HepG2 (cell line): Measurements from ENCODE around the gene PLCXD1. TPM values are rescaled to one million over a fixed set of nuclear protein-coding genes. Genes with fewer than 3 reads are reported as not detected.

Experiments
- ATAC-seq: fragments of 200-7000 bp; cut with Tn5 transposase; 3 replicates; pipeline ENCODE4 v1.9.1; 2020; ENCODE audit warnings: mild to moderate bottlenecking, moderate library complexity
- BruUV-seq: library from RNA; stranded (reverse); fragments of 400-500 nt; replicated peaks from 2 replicates; lab custom pipeline; 2021; lab: Mats Ljungman, UMichigan
- CTCF ChIA-PET: fragments of 300-600 bp; formaldehyde crosslinking; extraction: SDS; loops from one replicate; lab custom pipeline; 2021; ENCODE audit warnings: low total read pairs, inconsistent platforms, low intra/inter-chr PET ratio; lab: Yijun Ruan, JAX
- POLR2A ChIA-PET: fragments of 350-600 bp; sonication (Branson Sonifier 250); formaldehyde crosslinking; loops from one replicate; lab custom pipeline; 2020; ENCODE audit warnings: antibody characterized with exemption, inconsistent platforms; lab: Yijun Ruan, JAX
- DNase-seq: peaks from one replicate; pipeline ENCODE4 v3.0.0-alpha.2; 2015; ENCODE audit warnings: low spot score
- FAIRE-seq: peaks from 3 replicates; lab custom pipeline; 2011; peaks lifted over from hg19 to GRCh38; lab: Jason Lieb, UNC
- H2AFZ ChIP-seq: one replicate; pipeline ENCODE4 v1.6.1; 2011; ENCODE audit warnings: low read length, inconsistent platforms
- H3K27ac ChIP-seq: fragments of 300-600 bp; 3 replicates; pipeline ENCODE4 v1.8.0; 2011; ENCODE audit warnings: mixed run types, mild to moderate bottlenecking, mixed read lengths, low read length, inconsistent platforms; ENCODE audit not compliant: insufficient read depth; ENCODE audit errors: extremely low read length
- H3K27me3 ChIP-seq, 2 experiments: fragments of 200-600 bp in 1 of 2; 2 replicates in 1 of 2; 3 replicates in 1 of 2; pipeline versions ENCODE4 v1.6.0 to v1.8.0; 2011; ENCODE audit warnings: low read length in 2 of 2, mild to moderate bottlenecking in 2 of 2, moderate library complexity in 2 of 2, inconsistent platforms in 1 of 2; ENCODE audit not compliant: insufficient read depth in 2 of 2, control insufficient read depth in 1 of 2
- H3K36me3 ChIP-seq, 2 experiments: fragments of 200-600 bp in 1 of 2; replicated peaks in 1 of 2; 2 replicates in 1 of 2; 3 replicates in 1 of 2; pipeline versions ENCODE4 v1.5.1 to v1.8.0; 2011; ENCODE audit warnings: low read length in 2 of 2, inconsistent platforms in 1 of 2; ENCODE audit not compliant: insufficient read depth in 2 of 2, control insufficient read depth in 1 of 2
- H3K4me1 ChIP-seq: 2 replicates; pipeline ENCODE4 v1.5.1; 2012; ENCODE audit warnings: low read length, inconsistent platforms; ENCODE audit not compliant: insufficient read depth
- H3K4me2 ChIP-seq: 2 replicates; pipeline ENCODE4 v1.6.0; 2011; ENCODE audit warnings: low read depth, low read length, inconsistent platforms
- H3K4me3 ChIP-seq, 3 experiments: fragments of 200-600 bp in 1 of 3; sonication (generic), shearing (Covaris generic) in 1 of 3; replicated peaks in 1 of 3; 2 replicates each; pipeline ENCODE4 v1.5.1; 2011 to 2016; ENCODE audit warnings: low read length in 3 of 3, inconsistent platforms in 2 of 3, low read depth in 2 of 3, mild to moderate bottlenecking in 2 of 3, control low read depth in 1 of 3, mixed read lengths in 1 of 3; ENCODE audit not compliant: insufficient read depth in 1 of 3
- H3K79me2 ChIP-seq: one replicate; pipeline ENCODE4 v1.6.1; 2011; ENCODE audit warnings: low read length, inconsistent platforms; ENCODE audit not compliant: insufficient read depth
- H3K9ac ChIP-seq: 2 replicates; pipeline ENCODE4 v1.6.0; 2011; ENCODE audit warnings: mild to moderate bottlenecking, low read depth, low read length, inconsistent platforms; ENCODE audit not compliant: insufficient read depth
- H3K9me3 ChIP-seq: 2 replicates; pipeline ENCODE4 v1.5.1; 2012; ENCODE audit warnings: mild to moderate bottlenecking, low read length
- H4K20me1 ChIP-seq: 2 replicates; pipeline ENCODE4 v1.6.0; 2011; ENCODE audit warnings: inconsistent platforms, mild to moderate bottlenecking, low read length, moderate library complexity; ENCODE audit not compliant: insufficient read depth
- HHEX ChIP-seq: IDR thresholded peaks from 2 replicates; pipeline ENCODE4 v1.6.1; 2016; ENCODE audit warnings: control low read depth
- WIZ ChIP-seq: sonication (generic); formaldehyde crosslinking; IDR thresholded peaks from 2 replicates; pipeline ENCODE4 v1.5.1; 2020; ENCODE audit warnings: mild to moderate bottlenecking, missing genetic modification reagents
- ZBTB46 ChIP-seq: sonication (generic); formaldehyde crosslinking; IDR thresholded peaks from 2 replicates; pipeline ENCODE4 v1.4.0; 2020; ENCODE audit warnings: mild to moderate bottlenecking, missing genetic modification reagents, borderline replicate concordance
- ZNF687 ChIP-seq: sonication (generic); formaldehyde crosslinking; IDR thresholded peaks from 2 replicates; pipeline ENCODE4 v1.5.1; 2020; ENCODE audit warnings: mild to moderate bottlenecking, missing genetic modification reagents, moderate library complexity
- WGBS: methylation state at CpG from one replicate; pipeline ENCODE4 v1.1.6; 2017; ENCODE audit warnings: low lambda C conversion rate; 5-methylcytosine and 5-hydroxymethylcytosine counted together
- in situ Hi-C: cut with HindIII; loops from 2 replicates; pipeline ENCODE4 v1.10.0; 2017; ENCODE audit warnings: low pct_unique_long_range_greater_than_20kb; ENCODE audit not compliant: extremely low pct_ligation_motif_present
- intact Hi-C: fragments of 100-400 bp; cut with micrococcal nuclease; formaldehyde crosslinking; loops from one replicate; pipeline ENCODE4 v1.10.0; 2022; ENCODE audit not compliant: unreplicated experiment
- polyA plus RNA-seq, 8 experiments: library from polyadenylated mRNA; depleted of rRNA in 3 of 8; stranded (reverse) in 7 of 8; unstranded in 1 of 8; fragments of >200 nt; fragmentation: Illumina TruSeq in 4 of 8; extraction: Trizol in 4 of 8; gene quantifications; 2 replicates each; pipeline versions ENCODE4 v1.2.1 to v1.2.3, GENCODE V29; 2011 to 2016; ENCODE audit warnings: low read depth in 4 of 8, missing spikeins in 1 of 8, mixed read lengths in 1 of 8; ENCODE audit not compliant: insufficient read depth in 1 of 8
- total RNA-seq, 5 experiments: library from RNA; depleted of rRNA; stranded (reverse); fragments of >200 nt; fragmentation: Illumina TruSeq; extraction: Trizol; gene quantifications; 2 replicates each; pipeline ENCODE4 v1.2.3, GENCODE V29; 2016; ENCODE audit warnings: low read depth in 1 of 5
- TF ChIP-seq, protein P1 (sequence below), 2 experiments: sonication (generic) in 1 of 2; formaldehyde crosslinking in 1 of 2; IDR thresholded peaks; 2 replicates each; pipeline versions ENCODE4 v1.6.1 to v1.9.0; 2014 to 2022; ENCODE audit warnings: antibody characterized with exemption in 1 of 2, borderline replicate concordance in 1 of 2, inconsistent platforms in 1 of 2, low read depth in 1 of 2, missing genetic modification reagents in 1 of 2
- TF ChIP-seq, protein P2 (sequence below): sonication (generic); formaldehyde crosslinking; conservative IDR thresholded peaks from 2 replicates; pipeline ENCODE4 v1.8.1; 2023; ENCODE audit warnings: missing genetic modification reagents
- TF ChIP-seq, protein P3 (sequence below): fragments of 450-650 bp; IDR thresholded peaks from 2 replicates; pipeline ENCODE4 v1.6.1; 2017

The PLCXD1 gene
- total and polyA plus RNA-seq, 2 of the 13 experiments (the other 11 are each of a cell fraction or from before 2014, with no cell fraction given) = 87.7 to 153 TPM

DNA sequence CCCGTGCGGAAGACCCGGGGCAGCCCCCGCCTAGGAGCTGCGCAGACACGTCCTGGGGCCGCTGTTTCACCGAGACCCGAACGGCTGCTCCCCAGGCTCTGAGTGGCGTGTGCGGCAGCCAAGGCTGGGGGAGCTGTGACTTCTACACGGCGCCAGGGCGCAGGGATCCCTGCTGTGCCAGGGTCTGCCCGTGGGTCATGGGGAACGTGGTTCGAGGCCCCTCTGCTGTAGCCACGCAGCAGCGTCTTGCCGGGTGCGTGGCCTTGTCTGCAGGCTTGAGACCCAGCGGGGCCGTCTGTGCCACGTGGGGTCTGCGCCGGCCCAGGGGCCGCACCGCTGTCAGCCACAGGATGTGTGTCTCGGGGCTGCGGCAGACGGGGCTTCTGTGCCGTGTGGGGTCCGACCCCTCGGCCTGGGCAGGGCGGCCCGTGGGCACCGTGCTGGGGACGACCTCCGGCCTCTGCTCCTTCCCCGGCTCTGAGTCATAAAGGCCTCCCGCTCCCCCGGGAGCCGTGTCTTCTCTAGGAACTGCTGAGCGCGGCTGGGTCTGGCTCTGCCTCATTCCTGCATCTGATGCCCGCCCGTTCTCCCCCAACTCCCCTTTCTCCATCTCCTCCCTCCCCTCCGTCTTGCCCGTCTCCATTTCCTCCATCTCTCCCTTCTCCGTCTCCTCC is 50.1 kb downstream of the PLCXD1 start:
- Histone ChIP-seq H3K4me3 (peak overlapping the region in 1 of 3 experiments; percentile 16; a peak in 1 of 6 replicates), H3K27ac (no peak overlapping the region), H3K4me1 (no peaks in the 10 kb centered on the region), H3K27me3 (peaks cover 0 to 4% of the 10 kb centered on the region in 2 experiments; a peak in 1 of 5 replicates), H3K79me2 (no peaks in the 10 kb centered on the region), H4K20me1 (no peaks in the 10 kb centered on the region), H3K9me3 (no peaks in the 10 kb centered on the region), H2AFZ (no peak overlapping the region), H3K36me3 (no peaks in the 10 kb centered on the region), H3K4me2 (peak overlapping the region; percentile 43), H3K9ac (no peak overlapping the region)
- intact Hi-C loops = no loop called here
- DNase-seq (no peak), ATAC-seq (peak; percentile 49), FAIRE-seq (no peak)
- 48% methylated on average over 12 of the region's 51 CpGs for WGBS
- in situ Hi-C loops = no loop called here
- POLR2A ChIA-PET = no interaction called here
- CTCF ChIA-PET = no interaction called here
- BruUV-seq = no TSS peak
- TF ChIP-seq, protein P1, sequence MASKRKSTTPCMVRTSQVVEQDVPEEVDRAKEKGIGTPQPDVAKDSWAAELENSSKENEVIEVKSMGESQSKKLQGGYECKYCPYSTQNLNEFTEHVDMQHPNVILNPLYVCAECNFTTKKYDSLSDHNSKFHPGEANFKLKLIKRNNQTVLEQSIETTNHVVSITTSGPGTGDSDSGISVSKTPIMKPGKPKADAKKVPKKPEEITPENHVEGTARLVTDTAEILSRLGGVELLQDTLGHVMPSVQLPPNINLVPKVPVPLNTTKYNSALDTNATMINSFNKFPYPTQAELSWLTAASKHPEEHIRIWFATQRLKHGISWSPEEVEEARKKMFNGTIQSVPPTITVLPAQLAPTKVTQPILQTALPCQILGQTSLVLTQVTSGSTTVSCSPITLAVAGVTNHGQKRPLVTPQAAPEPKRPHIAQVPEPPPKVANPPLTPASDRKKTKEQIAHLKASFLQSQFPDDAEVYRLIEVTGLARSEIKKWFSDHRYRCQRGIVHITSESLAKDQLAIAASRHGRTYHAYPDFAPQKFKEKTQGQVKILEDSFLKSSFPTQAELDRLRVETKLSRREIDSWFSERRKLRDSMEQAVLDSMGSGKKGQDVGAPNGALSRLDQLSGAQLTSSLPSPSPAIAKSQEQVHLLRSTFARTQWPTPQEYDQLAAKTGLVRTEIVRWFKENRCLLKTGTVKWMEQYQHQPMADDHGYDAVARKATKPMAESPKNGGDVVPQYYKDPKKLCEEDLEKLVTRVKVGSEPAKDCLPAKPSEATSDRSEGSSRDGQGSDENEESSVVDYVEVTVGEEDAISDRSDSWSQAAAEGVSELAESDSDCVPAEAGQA (IDR thresholded peaks at IDR 0.05; ENCODE audit: low read depth) = no peak
- TF ChIP-seq, protein P1 (CRISPR knock-in tag; IDR thresholded peaks at IDR 0.05; ENCODE audit: borderline replicate concordance) = no peak
- TF ChIP-seq HHEX (CRISPR knock-in tag) (no peak), ZBTB46 (CRISPR knock-in tag) (no peak), ZNF687 (CRISPR knock-in tag) (peak; percentile 29; the same call in 1 of the 2 replicates), WIZ (CRISPR knock-in tag) (no peak)
- TF ChIP-seq, protein P2, sequence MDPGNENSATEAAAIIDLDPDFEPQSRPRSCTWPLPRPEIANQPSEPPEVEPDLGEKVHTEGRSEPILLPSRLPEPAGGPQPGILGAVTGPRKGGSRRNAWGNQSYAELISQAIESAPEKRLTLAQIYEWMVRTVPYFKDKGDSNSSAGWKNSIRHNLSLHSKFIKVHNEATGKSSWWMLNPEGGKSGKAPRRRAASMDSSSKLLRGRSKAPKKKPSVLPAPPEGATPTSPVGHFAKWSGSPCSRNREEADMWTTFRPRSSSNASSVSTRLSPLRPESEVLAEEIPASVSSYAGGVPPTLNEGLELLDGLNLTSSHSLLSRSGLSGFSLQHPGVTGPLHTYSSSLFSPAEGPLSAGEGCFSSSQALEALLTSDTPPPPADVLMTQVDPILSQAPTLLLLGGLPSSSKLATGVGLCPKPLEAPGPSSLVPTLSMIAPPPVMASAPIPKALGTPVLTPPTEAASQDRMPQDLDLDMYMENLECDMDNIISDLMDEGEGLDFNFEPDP (CRISPR knock-in tag) = no peak
- TF ChIP-seq, protein P3, sequence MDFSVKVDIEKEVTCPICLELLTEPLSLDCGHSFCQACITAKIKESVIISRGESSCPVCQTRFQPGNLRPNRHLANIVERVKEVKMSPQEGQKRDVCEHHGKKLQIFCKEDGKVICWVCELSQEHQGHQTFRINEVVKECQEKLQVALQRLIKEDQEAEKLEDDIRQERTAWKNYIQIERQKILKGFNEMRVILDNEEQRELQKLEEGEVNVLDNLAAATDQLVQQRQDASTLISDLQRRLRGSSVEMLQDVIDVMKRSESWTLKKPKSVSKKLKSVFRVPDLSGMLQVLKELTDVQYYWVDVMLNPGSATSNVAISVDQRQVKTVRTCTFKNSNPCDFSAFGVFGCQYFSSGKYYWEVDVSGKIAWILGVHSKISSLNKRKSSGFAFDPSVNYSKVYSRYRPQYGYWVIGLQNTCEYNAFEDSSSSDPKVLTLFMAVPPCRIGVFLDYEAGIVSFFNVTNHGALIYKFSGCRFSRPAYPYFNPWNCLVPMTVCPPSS = no peak
